HepG2 (cell line): Measurements from ENCODE around the gene TMEM59. TPM values are rescaled to one million over a fixed set of nuclear protein-coding genes. Genes with fewer than 3 reads are reported as not detected.

Source experiments
- BATF2 ChIP-seq: sonication (generic); formaldehyde crosslinking; IDR thresholded peaks from 2 replicates; pipeline ENCODE4 v1.8.0; 2022; ENCODE audit warnings: mild to moderate bottlenecking, missing genetic modification reagents, moderate library complexity
- BCL6 ChIP-seq: IDR thresholded peaks from 2 replicates; pipeline ENCODE4 v1.6.1; 2016; ENCODE audit warnings: missing genetic modification reagents, missing compliant biosample characterization
- BCLAF1 ChIP-seq: fragments of 450-650 bp; IDR thresholded peaks from 2 replicates; pipeline ENCODE4 v1.6.1; 2017; ENCODE audit warnings: mild to moderate bottlenecking
- FOSL2 ChIP-seq: sonication (generic); formaldehyde crosslinking; IDR thresholded peaks from 2 replicates; pipeline ENCODE4 v1.4.0; 2020; ENCODE audit warnings: missing genetic modification reagents
- HOXA9 ChIP-seq: sonication (generic); formaldehyde crosslinking; IDR thresholded peaks from 2 replicates; pipeline ENCODE4 v1.8.1; 2022; ENCODE audit warnings: missing genetic modification reagents, mild to moderate bottlenecking, moderate library complexity, borderline replicate concordance
- ISX ChIP-seq: sonication (generic); formaldehyde crosslinking; conservative IDR thresholded peaks from 2 replicates; pipeline ENCODE4 v1.5.0; 2020; ENCODE audit warnings: missing genetic modification reagents
- ZNF207 ChIP-seq: fragments of 450-650 bp; IDR thresholded peaks from 2 replicates; pipeline ENCODE4 v1.6.1; 2016; ENCODE audit warnings: antibody characterized with exemption, borderline replicate concordance
- ZNF235 ChIP-seq: sonication (generic); formaldehyde crosslinking; IDR thresholded peaks from 2 replicates; pipeline ENCODE4 v1.8.1; 2023; ENCODE audit warnings: mild to moderate bottlenecking, missing genetic modification reagents, borderline replicate concordance
- ZNF512B ChIP-seq: sonication (generic); formaldehyde crosslinking; IDR thresholded peaks from 2 replicates; pipeline ENCODE4 v1.5.1; 2020; ENCODE audit warnings: missing genetic modification reagents, mild to moderate bottlenecking, borderline replicate concordance
- ZNF567 ChIP-seq: sonication (generic); formaldehyde crosslinking; IDR thresholded peaks from 2 replicates; pipeline ENCODE4 v1.8.1; 2023; ENCODE audit warnings: mild to moderate bottlenecking, missing genetic modification reagents, borderline replicate concordance
- polyA plus RNA-seq, 8 experiments: library from polyadenylated mRNA; depleted of rRNA in 3 of 8; stranded (reverse) in 7 of 8; unstranded in 1 of 8; fragments of >200 nt; fragmentation: Illumina TruSeq in 4 of 8; extraction: Trizol in 4 of 8; gene quantifications; 2 replicates each; pipeline versions ENCODE4 v1.2.1 to v1.2.3, GENCODE V29; 2011 to 2016; ENCODE audit warnings: low read depth in 4 of 8, missing spikeins in 1 of 8, mixed read lengths in 1 of 8; ENCODE audit not compliant: insufficient read depth in 1 of 8
- total RNA-seq, 5 experiments: library from RNA; depleted of rRNA; stranded (reverse); fragments of >200 nt; fragmentation: Illumina TruSeq; extraction: Trizol; gene quantifications; 2 replicates each; pipeline ENCODE4 v1.2.3, GENCODE V29; 2016; ENCODE audit warnings: low read depth in 1 of 5
- TF ChIP-seq, protein P1 (sequence below): sonication (generic); formaldehyde crosslinking; IDR thresholded peaks from 2 replicates; pipeline ENCODE4 v1.4.0; 2020; ENCODE audit warnings: missing genetic modification reagents
- TF ChIP-seq, protein P2 (sequence below): sonication (generic); formaldehyde crosslinking; IDR thresholded peaks from 2 replicates; pipeline ENCODE4 v1.9.0; 2022; ENCODE audit warnings: missing genetic modification reagents, mild to moderate bottlenecking, borderline replicate concordance
- TF ChIP-seq, protein P3 (sequence below): sonication (generic); formaldehyde crosslinking; IDR thresholded peaks from 2 replicates; pipeline ENCODE4 v1.5.0; 2020; ENCODE audit warnings: missing genetic modification reagents, mild to moderate bottlenecking, borderline replicate concordance

The TMEM59 gene
- total and polyA plus RNA-seq, 2 of the 13 experiments (the other 11 are each of a cell fraction or from before 2014, with no cell fraction given) = 147 to 363 TPM

DNA sequence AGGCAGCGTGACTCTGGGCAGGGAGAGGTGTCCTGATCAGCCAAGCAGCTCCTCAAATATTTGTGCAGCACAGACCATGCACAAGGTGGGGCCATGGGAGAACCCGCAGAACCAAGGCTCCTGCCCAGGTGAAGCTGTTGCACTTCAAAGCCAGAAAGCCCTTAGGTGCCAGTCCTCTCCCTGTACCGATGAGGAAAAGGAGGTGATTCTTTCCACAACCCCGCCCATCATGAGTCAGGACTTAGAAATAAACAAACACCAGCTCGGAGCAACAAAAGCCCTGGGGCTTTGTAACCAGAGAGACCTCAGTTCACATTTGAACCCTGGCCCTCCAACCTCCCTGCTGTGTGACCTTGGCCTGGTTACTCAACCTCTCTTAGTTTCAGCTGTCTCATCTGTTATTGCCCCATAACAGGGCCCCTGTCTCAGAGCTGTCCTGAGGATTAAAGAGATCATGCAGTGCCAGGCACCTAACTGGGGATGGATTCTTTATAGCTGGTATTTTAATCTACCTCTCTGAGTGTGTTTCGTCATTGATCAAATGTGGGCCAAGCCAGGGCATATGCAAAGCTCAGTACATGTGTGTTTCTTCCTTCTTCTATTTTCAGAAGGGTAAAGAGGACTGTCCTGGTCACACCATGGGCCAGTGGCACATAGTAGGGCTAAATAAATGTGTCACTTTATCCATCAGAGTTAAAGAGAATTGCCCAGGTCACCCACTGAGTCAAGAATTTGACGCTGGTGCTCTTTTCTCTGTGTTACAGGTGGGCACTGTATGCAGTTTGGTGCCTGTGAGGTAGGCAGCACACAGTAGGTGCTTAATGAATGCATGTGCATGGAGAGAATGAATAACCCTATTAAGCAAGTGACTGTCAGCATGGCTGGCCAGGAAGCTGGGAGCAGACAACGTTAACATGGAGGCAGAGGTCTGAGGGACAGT lies 36.4 kb downstream of the TMEM59 start (continued):
- TF ChIP-seq, protein P1, sequence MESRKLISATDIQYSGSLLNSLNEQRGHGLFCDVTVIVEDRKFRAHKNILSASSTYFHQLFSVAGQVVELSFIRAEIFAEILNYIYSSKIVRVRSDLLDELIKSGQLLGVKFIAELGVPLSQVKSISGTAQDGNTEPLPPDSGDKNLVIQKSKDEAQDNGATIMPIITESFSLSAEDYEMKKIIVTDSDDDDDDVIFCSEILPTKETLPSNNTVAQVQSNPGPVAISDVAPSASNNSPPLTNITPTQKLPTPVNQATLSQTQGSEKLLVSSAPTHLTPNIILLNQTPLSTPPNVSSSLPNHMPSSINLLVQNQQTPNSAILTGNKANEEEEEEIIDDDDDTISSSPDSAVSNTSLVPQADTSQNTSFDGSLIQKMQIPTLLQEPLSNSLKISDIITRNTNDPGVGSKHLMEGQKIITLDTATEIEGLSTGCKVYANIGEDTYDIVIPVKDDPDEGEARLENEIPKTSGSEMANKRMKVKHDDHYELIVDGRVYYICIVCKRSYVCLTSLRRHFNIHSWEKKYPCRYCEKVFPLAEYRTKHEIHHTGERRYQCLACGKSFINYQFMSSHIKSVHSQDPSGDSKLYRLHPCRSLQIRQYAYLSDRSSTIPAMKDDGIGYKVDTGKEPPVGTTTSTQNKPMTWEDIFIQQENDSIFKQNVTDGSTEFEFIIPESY (CRISPR knock-in tag) = no peak
- TF ChIP-seq ZNF512B (CRISPR knock-in tag) = no peak; the same call in 1 of the 2 replicates
- no peak for TF ChIP-seq ZNF207
- no peak for TF ChIP-seq ZNF235
- no peak for TF ChIP-seq BCLAF1
- no peak for TF ChIP-seq ISX (CRISPR knock-in tag)
- TF ChIP-seq HOXA9 (CRISPR knock-in tag) = no peak
- no peak for TF ChIP-seq BATF2 (CRISPR knock-in tag)
- peak; percentile 95 for TF ChIP-seq FOSL2
- no peak for TF ChIP-seq ZNF567 (CRISPR knock-in tag)
- peak; percentile 82 for TF ChIP-seq BCL6 (CRISPR knock-in tag)
- TF ChIP-seq, protein P2, sequence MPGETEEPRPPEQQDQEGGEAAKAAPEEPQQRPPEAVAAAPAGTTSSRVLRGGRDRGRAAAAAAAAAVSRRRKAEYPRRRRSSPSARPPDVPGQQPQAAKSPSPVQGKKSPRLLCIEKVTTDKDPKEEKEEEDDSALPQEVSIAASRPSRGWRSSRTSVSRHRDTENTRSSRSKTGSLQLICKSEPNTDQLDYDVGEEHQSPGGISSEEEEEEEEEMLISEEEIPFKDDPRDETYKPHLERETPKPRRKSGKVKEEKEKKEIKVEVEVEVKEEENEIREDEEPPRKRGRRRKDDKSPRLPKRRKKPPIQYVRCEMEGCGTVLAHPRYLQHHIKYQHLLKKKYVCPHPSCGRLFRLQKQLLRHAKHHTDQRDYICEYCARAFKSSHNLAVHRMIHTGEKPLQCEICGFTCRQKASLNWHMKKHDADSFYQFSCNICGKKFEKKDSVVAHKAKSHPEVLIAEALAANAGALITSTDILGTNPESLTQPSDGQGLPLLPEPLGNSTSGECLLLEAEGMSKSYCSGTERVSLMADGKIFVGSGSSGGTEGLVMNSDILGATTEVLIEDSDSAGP = 0 out of 2 replicates have a peak, but pooled peaks have one; percentile 17
- TF ChIP-seq, protein P3, sequence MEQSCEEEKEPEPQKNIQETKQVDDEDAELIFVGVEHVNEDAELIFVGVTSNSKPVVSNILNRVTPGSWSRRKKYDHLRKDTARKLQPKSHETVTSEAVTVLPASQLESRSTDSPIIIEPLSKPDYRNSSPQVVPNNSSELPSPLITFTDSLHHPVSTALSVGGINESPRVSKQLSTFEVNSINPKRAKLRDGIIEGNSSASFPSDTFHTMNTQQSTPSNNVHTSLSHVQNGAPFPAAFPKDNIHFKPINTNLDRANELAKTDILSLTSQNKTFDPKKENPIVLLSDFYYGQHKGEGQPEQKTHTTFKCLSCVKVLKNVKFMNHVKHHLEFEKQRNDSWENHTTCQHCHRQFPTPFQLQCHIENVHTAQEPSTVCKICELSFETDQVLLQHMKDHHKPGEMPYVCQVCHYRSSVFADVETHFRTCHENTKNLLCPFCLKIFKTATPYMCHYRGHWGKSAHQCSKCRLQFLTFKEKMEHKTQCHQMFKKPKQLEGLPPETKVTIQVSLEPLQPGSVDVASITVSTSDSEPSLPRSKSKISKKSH (CRISPR knock-in tag) = no peak
